ENCODE results near the gene PPFIBP2.

Gene PPFIBP2

GRCh38 chr11:7604331-7604955 lies 90.6 kb downstream of the PPFIBP2 start:
- no peak overlapping the region for H3K4me3 ChIP-seq (ENCODE audit: severe bottlenecking)
- H3K27ac ChIP-seq (ENCODE audit: poor library complexity, severe bottlenecking), result no peak overlapping the region
- H3K9me3 ChIP-seq (ENCODE audit: severe bottlenecking), result no peaks in the 10 kb centered on the region
- H3K4me1 ChIP-seq (ENCODE audit: insufficient read depth, poor library complexity, severe bottlenecking), result peaks cover 14% of the 10 kb centered on the region
- H3K36me3 ChIP-seq (ENCODE audit: low read depth), result no peaks in the 10 kb centered on the region
- DNase-seq (ENCODE audit: low spot score), result no peak
- ATAC-seq (ENCODE audit: low read depth), result no peak
- no peaks in the 10 kb centered on the region for H3K27me3 ChIP-seq (ENCODE audit: insufficient read depth, poor library complexity, severe bottlenecking)
- TF ChIP-seq CTCF (IDR thresholded peaks at IDR 0.05; ENCODE audit: poor library complexity, severe bottlenecking), result no peak

GRCh38 chr11:7605186-7605943 lies 91.6 kb downstream of the PPFIBP2 start:
- H3K9me3 ChIP-seq (ENCODE audit: severe bottlenecking), result no peaks in the 10 kb centered on the region
- ATAC-seq (ENCODE audit: low read depth) (peak; percentile 74), DNase-seq (ENCODE audit: low spot score) (no peak)
- no peak overlapping the region for H3K4me3 ChIP-seq (ENCODE audit: severe bottlenecking)
- TF ChIP-seq CTCF (IDR thresholded peaks at IDR 0.05; ENCODE audit: poor library complexity, severe bottlenecking), result no peak
- no peaks in the 10 kb centered on the region for H3K36me3 ChIP-seq (ENCODE audit: low read depth)
- no peak overlapping the region for H3K27ac ChIP-seq (ENCODE audit: poor library complexity, severe bottlenecking)
- peaks cover 9% of the 10 kb centered on the region for H3K4me1 ChIP-seq (ENCODE audit: insufficient read depth, poor library complexity, severe bottlenecking)
- no peaks in the 10 kb centered on the region for H3K27me3 ChIP-seq (ENCODE audit: insufficient read depth, poor library complexity, severe bottlenecking)

- no peak for DNase-seq (ENCODE audit: low spot score)
- Histone ChIP-seq H3K36me3 (ENCODE audit: low read depth) (no peaks in the 10 kb centered on the region), H3K27me3 (ENCODE audit: insufficient read depth, poor library complexity, severe bottlenecking) (no peaks in the 10 kb centered on the region), H3K27ac (ENCODE audit: poor library complexity, severe bottlenecking) (no peak overlapping the region), H3K4me3 (ENCODE audit: severe bottlenecking) (no peak overlapping the region), H3K9me3 (ENCODE audit: severe bottlenecking) (no peaks in the 10 kb centered on the region), H3K4me1 (ENCODE audit: insufficient read depth, poor library complexity, severe bottlenecking) (peaks cover 2% of the 10 kb centered on the region)
- no peak for ATAC-seq (ENCODE audit: low read depth)
- TF ChIP-seq CTCF (IDR thresholded peaks at IDR 0.05; ENCODE audit: poor library complexity, severe bottlenecking), result no peak
These were observed 92.7 kb downstream of the PPFIBP2 start for GRCh38 chr11:7606496-7606895.

- H3K36me3 ChIP-seq (ENCODE audit: low read depth), result no peaks in the 10 kb centered on the region
These were observed 95.2 kb downstream of the PPFIBP2 start for GRCh38 chr11:7609015-7609414.

More at GRCh38 chr11:7609015-7609414, 95.2 kb downstream of the PPFIBP2 start:
- Histone ChIP-seq H3K4me3 (ENCODE audit: severe bottlenecking) (no peak overlapping the region), H3K27ac (ENCODE audit: poor library complexity, severe bottlenecking) (no peak overlapping the region), H3K9me3 (ENCODE audit: severe bottlenecking) (no peaks in the 10 kb centered on the region), H3K27me3 (ENCODE audit: insufficient read depth, poor library complexity, severe bottlenecking) (no peaks in the 10 kb centered on the region), H3K4me1 (ENCODE audit: insufficient read depth, poor library complexity, severe bottlenecking) (peaks cover 11% of the 10 kb centered on the region)
- DNase-seq (ENCODE audit: low spot score), result no peak
- no peak for ATAC-seq (ENCODE audit: low read depth)
- TF ChIP-seq CTCF (IDR thresholded peaks at IDR 0.05; ENCODE audit: poor library complexity, severe bottlenecking), result no peak

All from RWPE2 (cell line).